Liver (tissue), 9 donors: ENCODE measurements around the gene KLHDC9. TPM values are rescaled to one million over a fixed set of nuclear protein-coding genes. Genes with fewer than 3 reads are reported as not detected.
A peak's percentile ranks its signal among the peaks of the same experiment; 100 is the strongest.
"Not testable (repeated sequence)": the region's sequence is repeated elsewhere in the genome, so short reads cannot be mapped to it uniquely, and the experiment has no call there.

Experiments used
- DNase-seq: peaks from one replicate; pipeline ENCODE4 v3.0.0-alpha.2; 2017; ENCODE audit warnings: low spot score
- H3K27ac ChIP-seq, 2 donors: one replicate each; pipeline ENCODE4 v1.7.0; 2013; ENCODE audit warnings: inconsistent platforms in 2 of 2, low read length in 2 of 2, control low read depth in 1 of 2, low read depth in 1 of 2, mild to moderate bottlenecking in 1 of 2
- H3K27me3 ChIP-seq, 4 donors: one replicate each; pipeline versions ENCODE4 v1.6.1 to v1.7.0; 2013; ENCODE audit warnings: low read length in 3 of 4, inconsistent platforms in 1 of 4, mild to moderate bottlenecking in 1 of 4, moderate library complexity in 1 of 4; ENCODE audit not compliant: control insufficient read depth in 4 of 4, insufficient read depth in 4 of 4
- H3K36me3 ChIP-seq, 4 donors: one replicate each; pipeline versions ENCODE4 v1.6.1 to v1.7.0; 2013; ENCODE audit warnings: low read length in 3 of 4, mild to moderate bottlenecking in 3 of 4, low read depth in 1 of 4, moderate library complexity in 1 of 4; ENCODE audit not compliant: control insufficient read depth in 4 of 4, insufficient read depth in 3 of 4
- H3K4me1 ChIP-seq, 4 donors: one replicate each; pipeline versions ENCODE4 v1.6.1 to v1.7.0; 2013; ENCODE audit warnings: low read length in 3 of 4, mild to moderate bottlenecking in 3 of 4, moderate library complexity in 1 of 4; ENCODE audit not compliant: control insufficient read depth in 4 of 4, insufficient read depth in 4 of 4
- H3K4me3 ChIP-seq, 3 donors: one replicate each; pipeline versions ENCODE4 v1.6.1 to v1.7.0; 2013; ENCODE audit warnings: low read length in 3 of 3, control low read depth in 1 of 3, low read depth in 1 of 3, mild to moderate bottlenecking in 1 of 3
- H3K9ac ChIP-seq, 2 donors: one replicate each; pipeline ENCODE4 v1.7.0; 2013; ENCODE audit warnings: low read length in 2 of 2, mild to moderate bottlenecking in 2 of 2, moderate library complexity in 2 of 2, control low read depth in 1 of 2, low read depth in 1 of 2
- H3K9me3 ChIP-seq, 4 donors: one replicate each; pipeline versions ENCODE4 v1.6.1 to v1.7.0; 2013; ENCODE audit warnings: low read length in 3 of 4; ENCODE audit not compliant: control insufficient read depth in 4 of 4
- EGR1 ChIP-seq, 2 donors: IDR thresholded peaks; 2 replicates each; pipeline ENCODE4 v1.6.1; 2016 to 2018; ENCODE audit warnings: antibody characterized with exemption in 2 of 2, low read depth in 2 of 2
- GABPA ChIP-seq, 2 donors: IDR thresholded peaks in 1 of 2; conservative IDR thresholded peaks in 1 of 2; 2 replicates each; pipeline ENCODE4 v1.6.1; 2016; ENCODE audit warnings: antibody characterized with exemption in 2 of 2, mild to moderate bottlenecking in 1 of 2, moderate library complexity in 1 of 2
- HNF4G ChIP-seq: IDR thresholded peaks from 2 replicates; pipeline ENCODE4 v1.6.1; 2016; ENCODE audit warnings: antibody characterized with exemption
- JUND ChIP-seq, 2 donors: IDR thresholded peaks; 2 replicates each; pipeline ENCODE4 v1.6.1; 2016; ENCODE audit warnings: antibody characterized with exemption in 2 of 2
- NR2F2 ChIP-seq: IDR thresholded peaks from 2 replicates; pipeline ENCODE4 v1.6.1; 2016; ENCODE audit warnings: antibody characterized with exemption
- RAD21 ChIP-seq, 2 donors: IDR thresholded peaks; 2 replicates each; pipeline ENCODE4 v1.6.1; 2016; ENCODE audit warnings: antibody characterized with exemption in 2 of 2, mild to moderate bottlenecking in 2 of 2
- RXRA ChIP-seq, 2 donors: IDR thresholded peaks; 2 replicates each; pipeline ENCODE4 v1.6.1; 2017 to 2018; ENCODE audit warnings: antibody characterized with exemption in 2 of 2, mild to moderate bottlenecking in 1 of 2
- SP1 ChIP-seq: IDR thresholded peaks from 2 replicates; pipeline ENCODE4 v1.6.1; 2018; ENCODE audit warnings: antibody characterized with exemption, mild to moderate bottlenecking
- TAF1 ChIP-seq: conservative IDR thresholded peaks from 2 replicates; pipeline ENCODE4 v1.6.1; 2016; ENCODE audit warnings: antibody characterized with exemption, mild to moderate bottlenecking
- YY1 ChIP-seq: IDR thresholded peaks from 2 replicates; pipeline ENCODE4 v1.6.1; 2016; ENCODE audit warnings: antibody characterized with exemption, mild to moderate bottlenecking
- WGBS: extraction: QIAGEN DNeasy Blood & Tissue Kit; methylation state at CpG from one replicate; pipeline ENCODE4 v1.1.7; 2013; 5-methylcytosine and 5-hydroxymethylcytosine counted together
- polyA plus RNA-seq, 2 donors: library from polyadenylated mRNA; stranded (reverse) in 1 of 2; unstranded in 1 of 2; fragments of 200-250 nt in 1 of 2; fragments of >200 nt in 1 of 2; fragmentation: Nextera tagmentation in 1 of 2; extraction: Ambion mirVana in 1 of 2; gene quantifications; one replicate each; pipeline versions ENCODE4 v1.2.1 to v1.2.3, GENCODE V29; 2013 to 2015
- total RNA-seq, 2 donors: library from RNA; depleted of rRNA; stranded (reverse); fragments of >200 nt; gene quantifications; one replicate each; pipeline ENCODE4 v1.2.3, GENCODE V29; 2014
- TF ChIP-seq, protein P1 (sequence below): IDR thresholded peaks from 2 replicates; pipeline ENCODE4 v1.6.1; 2016; ENCODE audit warnings: antibody characterized with exemption
- TF ChIP-seq, protein P2 (sequence below): IDR thresholded peaks from 2 replicates; pipeline ENCODE4 v1.6.1; 2016; ENCODE audit warnings: antibody characterized with exemption
- TF ChIP-seq, protein P3 (sequence below): IDR thresholded peaks from 2 replicates; pipeline ENCODE4 v1.6.1; 2016; ENCODE audit warnings: antibody characterized with exemption
- TF ChIP-seq, protein P4 (sequence below): fragments of 150-350 bp; IDR thresholded peaks from 2 replicates; pipeline ENCODE4 v1.5.1; 2017; ENCODE audit warnings: improper control_type of control experiment, low read depth, low read length; ENCODE audit not compliant: missing input control
- TF ChIP-seq, protein P5 (sequence below): IDR thresholded peaks from 2 replicates; pipeline ENCODE4 v1.6.1; 2016; ENCODE audit warnings: antibody characterized with exemption, mild to moderate bottlenecking
- donor health status: healthy.
- donor health status: healthy.
- donor health status: healthy.
- donor health status: healthy.
- donor health status: healthy.

KLHDC9 gene
- total and polyA plus RNA-seq, 4 donors: 1.9 to 3.3 (median 2.6) TPM

DNA sequence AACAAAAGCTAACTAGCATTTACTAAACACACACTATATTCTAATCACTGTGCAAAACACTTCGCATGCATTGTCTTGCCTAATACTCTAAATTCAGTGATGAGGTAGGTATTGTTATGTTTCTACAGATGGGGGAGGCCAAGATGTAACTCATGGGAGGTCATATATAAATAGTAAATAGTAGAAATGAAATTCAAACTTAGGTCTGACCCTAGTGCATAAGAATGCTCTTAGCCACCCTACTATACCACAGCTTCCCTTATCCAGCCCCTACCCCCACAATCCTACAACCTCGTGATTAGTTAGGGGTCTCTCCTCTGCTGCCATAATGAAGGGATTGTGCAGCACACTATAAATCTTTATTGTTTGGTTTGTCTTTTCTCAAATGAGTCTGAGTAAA is 16.4 kb downstream of the KLHDC9 start:
- Histone ChIP-seq H3K4me3 (no peak overlapping the region), H3K36me3 (no peaks in the 10 kb centered on the region), H3K9me3 (no peaks in the 10 kb centered on the region), H3K27me3 (no peaks in the 10 kb centered on the region), H3K9ac (no peak overlapping the region), H3K4me1 (peaks cover 12 to 41% (median 33%) of the 10 kb centered on the region in 4 donors), H3K27ac (no peak overlapping the region)
- WGBS: 85% methylated on average over 2 of the region's 2 CpGs
- TF ChIP-seq, protein P1, sequence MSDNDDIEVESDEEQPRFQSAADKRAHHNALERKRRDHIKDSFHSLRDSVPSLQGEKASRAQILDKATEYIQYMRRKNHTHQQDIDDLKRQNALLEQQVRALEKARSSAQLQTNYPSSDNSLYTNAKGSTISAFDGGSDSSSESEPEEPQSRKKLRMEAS: no peak
- TF ChIP-seq JUND (IDR thresholded peaks at IDR 0.05) (no peak), RXRA (IDR thresholded peaks at IDR 0.05) (no peak), YY1 (no peak), RAD21 (IDR thresholded peaks at IDR 0.05) (no peak), SP1 (no peak), EGR1 (IDR thresholded peaks at IDR 0.05; ENCODE audit: low read depth in 2 of 2) (no peak)
- TF ChIP-seq, protein P2, sequence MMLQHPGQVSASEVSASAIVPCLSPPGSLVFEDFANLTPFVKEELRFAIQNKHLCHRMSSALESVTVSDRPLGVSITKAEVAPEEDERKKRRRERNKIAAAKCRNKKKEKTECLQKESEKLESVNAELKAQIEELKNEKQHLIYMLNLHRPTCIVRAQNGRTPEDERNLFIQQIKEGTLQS: no peak
- no peak for DNase-seq

DNA sequence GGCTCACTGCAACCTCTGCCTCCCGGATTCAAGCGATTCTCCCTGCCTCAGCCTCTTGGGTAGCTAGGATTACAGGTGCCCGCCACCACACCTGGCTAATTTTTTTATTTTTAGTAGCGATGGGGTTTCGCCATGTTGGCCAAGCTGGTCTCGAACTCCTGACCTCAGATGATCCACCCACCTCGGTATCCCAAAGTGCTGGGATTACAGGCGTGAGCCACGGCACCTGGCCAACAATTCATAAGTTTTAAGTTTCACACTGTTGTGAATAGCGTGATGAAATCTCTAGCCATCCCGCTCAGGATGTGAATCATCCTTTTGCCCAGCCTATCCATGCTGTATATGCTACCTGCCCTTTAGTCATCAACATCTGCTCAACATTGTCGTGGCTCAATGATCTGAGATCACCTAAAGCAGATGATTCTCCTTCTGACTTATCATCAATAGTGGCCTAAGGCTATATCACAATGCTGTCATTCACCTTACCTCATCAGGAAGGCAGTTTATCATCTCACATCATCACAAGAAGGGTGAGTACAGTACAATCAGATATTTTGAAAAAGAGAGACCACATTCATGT is 17.1 kb downstream of the KLHDC9 start:
- DNase-seq: no peak

DNA sequence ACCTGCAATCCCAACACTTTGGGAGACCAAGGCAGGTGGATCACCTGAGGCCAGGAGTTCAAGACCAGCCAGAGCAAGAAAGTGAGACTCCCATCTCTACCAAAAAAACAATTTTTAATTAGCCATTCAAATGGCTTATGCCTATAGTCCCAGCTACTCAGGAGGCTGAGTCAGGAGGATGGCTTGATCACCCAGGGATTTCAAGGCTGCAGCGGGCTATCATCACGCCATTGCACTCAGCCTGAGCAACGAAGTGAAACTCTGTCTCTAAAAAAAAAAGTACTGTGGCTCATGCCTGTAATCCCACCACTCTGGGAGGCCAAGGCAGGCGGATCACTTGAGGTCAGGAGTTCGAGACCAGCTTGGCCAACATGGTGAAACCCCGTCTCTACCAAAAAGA is 17.8 kb downstream of the KLHDC9 start:
- not testable (repeated sequence) for DNase-seq, H3K9ac ChIP-seq, H3K4me3 ChIP-seq, H3K27me3 ChIP-seq, H3K27ac ChIP-seq, H3K9me3 ChIP-seq
- Histone ChIP-seq H3K36me3 (peaks cover 5 to 11% (median 6%) of the 10 kb centered on the region in 4 donors), H3K4me1 (peaks cover 12 to 50% (median 38%) of the 10 kb centered on the region in 4 donors)
- WGBS: 93% methylated on average over 6 of the region's 6 CpGs

More for the DNA sequence above, 17.1 kb downstream of the KLHDC9 start:
- no peaks in the 10 kb centered on the region for H3K27me3 ChIP-seq
- peak overlapping the region in 1 of 2 donors; percentile 12 for H3K27ac ChIP-seq
- no peak overlapping the region for H3K4me3 ChIP-seq
- no peak overlapping the region for H3K9ac ChIP-seq
- H3K4me1 ChIP-seq: peaks cover 12 to 47% (median 38%) of the 10 kb centered on the region in 4 donors
- TF ChIP-seq TAF1 (no peak), GABPA (IDR thresholded peaks at IDR 0.05 in 1 of 2, conservative IDR thresholded peaks at IDR 0.05 in 1 of 2) (no peak), RXRA (IDR thresholded peaks at IDR 0.05) (no peak), SP1 (no peak), RAD21 (IDR thresholded peaks at IDR 0.05) (no peak), NR2F2 (no peak), YY1 (no peak), HNF4G (no peak)
- TF ChIP-seq, protein P3, sequence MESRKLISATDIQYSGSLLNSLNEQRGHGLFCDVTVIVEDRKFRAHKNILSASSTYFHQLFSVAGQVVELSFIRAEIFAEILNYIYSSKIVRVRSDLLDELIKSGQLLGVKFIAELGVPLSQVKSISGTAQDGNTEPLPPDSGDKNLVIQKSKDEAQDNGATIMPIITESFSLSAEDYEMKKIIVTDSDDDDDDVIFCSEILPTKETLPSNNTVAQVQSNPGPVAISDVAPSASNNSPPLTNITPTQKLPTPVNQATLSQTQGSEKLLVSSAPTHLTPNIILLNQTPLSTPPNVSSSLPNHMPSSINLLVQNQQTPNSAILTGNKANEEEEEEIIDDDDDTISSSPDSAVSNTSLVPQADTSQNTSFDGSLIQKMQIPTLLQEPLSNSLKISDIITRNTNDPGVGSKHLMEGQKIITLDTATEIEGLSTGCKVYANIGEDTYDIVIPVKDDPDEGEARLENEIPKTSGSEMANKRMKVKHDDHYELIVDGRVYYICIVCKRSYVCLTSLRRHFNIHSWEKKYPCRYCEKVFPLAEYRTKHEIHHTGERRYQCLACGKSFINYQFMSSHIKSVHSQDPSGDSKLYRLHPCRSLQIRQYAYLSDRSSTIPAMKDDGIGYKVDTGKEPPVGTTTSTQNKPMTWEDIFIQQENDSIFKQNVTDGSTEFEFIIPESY: no peak
- TF ChIP-seq, protein P1: no peak
- TF ChIP-seq, protein P2: no peak
- TF ChIP-seq, protein P4, sequence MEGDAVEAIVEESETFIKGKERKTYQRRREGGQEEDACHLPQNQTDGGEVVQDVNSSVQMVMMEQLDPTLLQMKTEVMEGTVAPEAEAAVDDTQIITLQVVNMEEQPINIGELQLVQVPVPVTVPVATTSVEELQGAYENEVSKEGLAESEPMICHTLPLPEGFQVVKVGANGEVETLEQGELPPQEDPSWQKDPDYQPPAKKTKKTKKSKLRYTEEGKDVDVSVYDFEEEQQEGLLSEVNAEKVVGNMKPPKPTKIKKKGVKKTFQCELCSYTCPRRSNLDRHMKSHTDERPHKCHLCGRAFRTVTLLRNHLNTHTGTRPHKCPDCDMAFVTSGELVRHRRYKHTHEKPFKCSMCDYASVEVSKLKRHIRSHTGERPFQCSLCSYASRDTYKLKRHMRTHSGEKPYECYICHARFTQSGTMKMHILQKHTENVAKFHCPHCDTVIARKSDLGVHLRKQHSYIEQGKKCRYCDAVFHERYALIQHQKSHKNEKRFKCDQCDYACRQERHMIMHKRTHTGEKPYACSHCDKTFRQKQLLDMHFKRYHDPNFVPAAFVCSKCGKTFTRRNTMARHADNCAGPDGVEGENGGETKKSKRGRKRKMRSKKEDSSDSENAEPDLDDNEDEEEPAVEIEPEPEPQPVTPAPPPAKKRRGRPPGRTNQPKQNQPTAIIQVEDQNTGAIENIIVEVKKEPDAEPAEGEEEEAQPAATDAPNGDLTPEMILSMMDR: no peak
- TF ChIP-seq, protein P5, sequence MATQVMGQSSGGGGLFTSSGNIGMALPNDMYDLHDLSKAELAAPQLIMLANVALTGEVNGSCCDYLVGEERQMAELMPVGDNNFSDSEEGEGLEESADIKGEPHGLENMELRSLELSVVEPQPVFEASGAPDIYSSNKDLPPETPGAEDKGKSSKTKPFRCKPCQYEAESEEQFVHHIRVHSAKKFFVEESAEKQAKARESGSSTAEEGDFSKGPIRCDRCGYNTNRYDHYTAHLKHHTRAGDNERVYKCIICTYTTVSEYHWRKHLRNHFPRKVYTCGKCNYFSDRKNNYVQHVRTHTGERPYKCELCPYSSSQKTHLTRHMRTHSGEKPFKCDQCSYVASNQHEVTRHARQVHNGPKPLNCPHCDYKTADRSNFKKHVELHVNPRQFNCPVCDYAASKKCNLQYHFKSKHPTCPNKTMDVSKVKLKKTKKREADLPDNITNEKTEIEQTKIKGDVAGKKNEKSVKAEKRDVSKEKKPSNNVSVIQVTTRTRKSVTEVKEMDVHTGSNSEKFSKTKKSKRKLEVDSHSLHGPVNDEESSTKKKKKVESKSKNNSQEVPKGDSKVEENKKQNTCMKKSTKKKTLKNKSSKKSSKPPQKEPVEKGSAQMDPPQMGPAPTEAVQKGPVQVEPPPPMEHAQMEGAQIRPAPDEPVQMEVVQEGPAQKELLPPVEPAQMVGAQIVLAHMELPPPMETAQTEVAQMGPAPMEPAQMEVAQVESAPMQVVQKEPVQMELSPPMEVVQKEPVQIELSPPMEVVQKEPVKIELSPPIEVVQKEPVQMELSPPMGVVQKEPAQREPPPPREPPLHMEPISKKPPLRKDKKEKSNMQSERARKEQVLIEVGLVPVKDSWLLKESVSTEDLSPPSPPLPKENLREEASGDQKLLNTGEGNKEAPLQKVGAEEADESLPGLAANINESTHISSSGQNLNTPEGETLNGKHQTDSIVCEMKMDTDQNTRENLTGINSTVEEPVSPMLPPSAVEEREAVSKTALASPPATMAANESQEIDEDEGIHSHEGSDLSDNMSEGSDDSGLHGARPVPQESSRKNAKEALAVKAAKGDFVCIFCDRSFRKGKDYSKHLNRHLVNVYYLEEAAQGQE: no peak
- no peaks in the 10 kb centered on the region for H3K9me3 ChIP-seq
- peaks cover 0 to 4% (median under 1%) of the 10 kb centered on the region in 4 donors for H3K36me3 ChIP-seq
- WGBS: 83% methylated on average over 12 of the region's 12 CpGs
